ENCODE measurements around the gene CSRP1. TPM values are rescaled to one million over a fixed set of nuclear protein-coding genes. Genes with fewer than 3 reads are reported as not detected.
"Not testable (repeated sequence)": the region's sequence is repeated elsewhere in the genome, so short reads cannot be mapped to it uniquely, and the experiment has no call there.

Gene CSRP1
- total RNA-seq, 2 experiments from 2014 or later: 46.4 to 89.8 TPM

- no peaks in the 10 kb centered on the region for H3K9me3 ChIP-seq (ENCODE audit: low read length)
- BruUV-seq (replicated peaks): no TSS peak
- ChIA-PET POLR2A (no interaction called here), CTCF (ENCODE audit: unreplicated experiment) (no interaction called here)
- H3K9me2 ChIP-seq (ENCODE audit: insufficient read depth, low read length): no peaks in the 10 kb centered on the region
- no peaks in the 10 kb centered on the region for H3K36me3 ChIP-seq (ENCODE audit: insufficient read depth, low read length)
- TF ChIP-seq, protein P1, sequence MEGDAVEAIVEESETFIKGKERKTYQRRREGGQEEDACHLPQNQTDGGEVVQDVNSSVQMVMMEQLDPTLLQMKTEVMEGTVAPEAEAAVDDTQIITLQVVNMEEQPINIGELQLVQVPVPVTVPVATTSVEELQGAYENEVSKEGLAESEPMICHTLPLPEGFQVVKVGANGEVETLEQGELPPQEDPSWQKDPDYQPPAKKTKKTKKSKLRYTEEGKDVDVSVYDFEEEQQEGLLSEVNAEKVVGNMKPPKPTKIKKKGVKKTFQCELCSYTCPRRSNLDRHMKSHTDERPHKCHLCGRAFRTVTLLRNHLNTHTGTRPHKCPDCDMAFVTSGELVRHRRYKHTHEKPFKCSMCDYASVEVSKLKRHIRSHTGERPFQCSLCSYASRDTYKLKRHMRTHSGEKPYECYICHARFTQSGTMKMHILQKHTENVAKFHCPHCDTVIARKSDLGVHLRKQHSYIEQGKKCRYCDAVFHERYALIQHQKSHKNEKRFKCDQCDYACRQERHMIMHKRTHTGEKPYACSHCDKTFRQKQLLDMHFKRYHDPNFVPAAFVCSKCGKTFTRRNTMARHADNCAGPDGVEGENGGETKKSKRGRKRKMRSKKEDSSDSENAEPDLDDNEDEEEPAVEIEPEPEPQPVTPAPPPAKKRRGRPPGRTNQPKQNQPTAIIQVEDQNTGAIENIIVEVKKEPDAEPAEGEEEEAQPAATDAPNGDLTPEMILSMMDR (conservative IDR thresholded peaks at IDR 0.05; ENCODE audit: low read length): no peak
- no peak for TF ChIP-seq EZH2phosphoT487 (IDR thresholded peaks at IDR 0.05; ENCODE audit: borderline replicate concordance, low read depth, low read length)
- no peaks in the 10 kb centered on the region for H3K79me2 ChIP-seq (ENCODE audit: insufficient read depth, low read depth, low read length)
- H3K4me1 ChIP-seq (ENCODE audit: insufficient read depth, low read length, poor library complexity, severe bottlenecking): peaks cover 7% of the 10 kb centered on the region
- no peak for DNase-seq (ENCODE audit: low spot score)
- H3K27ac ChIP-seq (ENCODE audit: low read depth, low read length, poor library complexity, severe bottlenecking): no peak overlapping the region
- no peak overlapping the region for H2AFZ ChIP-seq (ENCODE audit: low read length)
- intact Hi-C loops (cut with micrococcal nuclease; ENCODE audit: unreplicated experiment): no loop called here
- H4K20me1 ChIP-seq (ENCODE audit: insufficient read depth, low read length): no peaks in the 10 kb centered on the region
- H3K4me3 ChIP-seq (ENCODE audit: low read depth, low read length, poor library complexity, severe bottlenecking): no peak overlapping the region
- no peak overlapping the region for H3K4me2 ChIP-seq (ENCODE audit: low read length)
Measured at GRCh38 chr1:201473296-201473695, 33.6 kb downstream of the CSRP1 start.

DNA sequence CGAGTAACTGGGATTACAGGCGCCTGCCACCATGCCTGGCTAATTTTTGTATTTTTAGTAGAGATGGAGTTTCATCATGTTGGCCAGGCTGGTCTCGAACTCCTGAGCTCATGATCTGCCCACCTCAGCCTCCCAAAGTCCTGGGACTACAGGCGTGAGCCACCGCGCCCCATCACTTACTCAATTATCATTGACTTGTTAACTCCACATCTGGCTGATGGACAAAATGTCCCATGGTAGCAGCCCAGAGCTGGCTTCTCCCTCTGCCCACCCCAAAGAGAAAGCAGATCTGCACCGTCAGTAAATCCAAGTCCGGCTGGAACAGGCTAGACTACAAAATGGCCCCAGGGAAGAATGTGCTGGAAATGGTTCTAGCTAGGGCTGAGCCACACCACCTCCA lies 34.6 kb downstream of the CSRP1 start:
- POLR2A ChIA-PET: interaction anchor here (1.0 kb wide), 1 partner anchor 9 kb away, joined by 7 read pairs; no protein-coding TSS in a partner anchor

DNA sequence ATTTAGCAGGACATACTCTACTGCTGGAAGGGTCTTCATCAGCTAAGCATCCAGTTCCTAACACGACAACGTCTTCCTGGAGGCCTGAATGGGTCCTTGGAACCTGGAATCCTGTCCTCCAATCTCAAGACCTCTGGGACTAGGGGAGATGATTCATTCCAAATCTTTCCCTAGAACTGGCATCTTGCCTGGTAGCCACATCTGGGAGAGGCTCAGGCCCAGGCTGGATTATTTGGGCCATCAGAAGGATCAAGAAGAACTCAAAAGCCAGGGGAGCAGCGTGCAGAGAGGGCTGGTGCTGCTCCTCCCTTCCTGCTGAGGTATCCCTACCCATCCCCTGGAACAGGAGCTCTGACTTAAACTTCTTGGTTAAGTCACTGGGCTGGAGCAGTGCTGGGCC lies 35.2 kb downstream of the CSRP1 start:
- Histone ChIP-seq H3K4me2 (ENCODE audit: low read length) (no peak overlapping the region), H3K27ac (ENCODE audit: low read depth, low read length, poor library complexity, severe bottlenecking) (no peak overlapping the region), H3K4me1 (ENCODE audit: insufficient read depth, low read length, poor library complexity, severe bottlenecking) (peaks cover 2% of the 10 kb centered on the region), H3K9me2 (ENCODE audit: insufficient read depth, low read length) (no peaks in the 10 kb centered on the region), H3K9me3 (ENCODE audit: low read length) (no peaks in the 10 kb centered on the region), H3K36me3 (ENCODE audit: insufficient read depth, low read length) (no peaks in the 10 kb centered on the region), H2AFZ (ENCODE audit: low read length) (no peak overlapping the region), H3K79me2 (ENCODE audit: insufficient read depth, low read depth, low read length) (no peaks in the 10 kb centered on the region), H4K20me1 (ENCODE audit: insufficient read depth, low read length) (no peaks in the 10 kb centered on the region), H3K4me3 (ENCODE audit: low read depth, low read length, poor library complexity, severe bottlenecking) (no peak overlapping the region)
- BruUV-seq (replicated peaks): no TSS peak
- DNase-seq (ENCODE audit: low spot score): no peak
- TF ChIP-seq EZH2phosphoT487 (IDR thresholded peaks at IDR 0.05; ENCODE audit: borderline replicate concordance, low read depth, low read length): no peak
- TF ChIP-seq, protein P1 (conservative IDR thresholded peaks at IDR 0.05; ENCODE audit: low read length): no peak
- POLR2A ChIA-PET: interaction anchor here (0.7 to 1.0 kb wide), 2 partner anchors 10 to 15 kb away, joined by 3 to 7 read pairs; no protein-coding TSS in a partner anchor
- CTCF ChIA-PET (ENCODE audit: unreplicated experiment): no interaction called here
- intact Hi-C loops (cut with micrococcal nuclease; ENCODE audit: unreplicated experiment): no loop called here

More for the DNA sequence above, 34.6 kb downstream of the CSRP1 start:
- H3K9me2 ChIP-seq (ENCODE audit: insufficient read depth, low read length); CTCF ChIA-PET (ENCODE audit: unreplicated experiment); H2AFZ ChIP-seq (ENCODE audit: low read length); H3K79me2 ChIP-seq (ENCODE audit: insufficient read depth, low read depth, low read length); DNase-seq (ENCODE audit: low spot score); intact Hi-C loops (cut with micrococcal nuclease; ENCODE audit: unreplicated experiment); H3K27ac ChIP-seq (ENCODE audit: low read depth, low read length, poor library complexity, severe bottlenecking); H3K4me1 ChIP-seq (ENCODE audit: insufficient read depth, low read length, poor library complexity, severe bottlenecking); H3K9me3 ChIP-seq (ENCODE audit: low read length); H3K36me3 ChIP-seq (ENCODE audit: insufficient read depth, low read length); BruUV-seq (replicated peaks); H3K4me3 ChIP-seq (ENCODE audit: low read depth, low read length, poor library complexity, severe bottlenecking); H3K4me2 ChIP-seq (ENCODE audit: low read length); H4K20me1 ChIP-seq (ENCODE audit: insufficient read depth, low read length): not testable (repeated sequence)
